Measurements from ENCODE around the gene IL1RAPL2. TPM values are rescaled to one million over a fixed set of nuclear protein-coding genes. Genes with fewer than 3 reads are reported as not detected.
"Not testable (repeated sequence)": the region's sequence is repeated elsewhere in the genome, so short reads cannot be mapped to it uniquely, and the experiment has no call there.

IL1RAPL2 gene
- total RNA-seq, 1 experiment from 2014 or later: 0.63 TPM

DNA sequence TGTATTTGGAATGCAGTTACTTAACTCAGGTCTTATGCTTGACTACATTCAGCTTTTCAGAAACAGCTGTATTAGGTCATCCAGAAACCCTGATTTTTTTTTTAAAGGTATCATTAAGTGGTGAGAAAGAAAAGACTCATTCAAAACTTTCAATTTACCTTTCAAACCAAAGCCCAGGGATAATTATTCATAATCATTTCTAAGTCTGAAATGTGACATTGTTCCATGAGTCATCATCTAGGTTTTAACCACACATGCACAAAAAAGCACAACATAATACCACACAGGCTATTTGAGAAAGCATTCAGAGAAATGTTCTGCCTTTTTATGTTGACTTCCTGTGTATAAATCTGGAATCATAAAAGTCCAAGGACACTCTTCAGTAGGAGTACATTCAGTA is 288.2 kb downstream of the IL1RAPL2 start:
- DNase-seq (ENCODE audit: low read depth): peak; percentile 86

DNA sequence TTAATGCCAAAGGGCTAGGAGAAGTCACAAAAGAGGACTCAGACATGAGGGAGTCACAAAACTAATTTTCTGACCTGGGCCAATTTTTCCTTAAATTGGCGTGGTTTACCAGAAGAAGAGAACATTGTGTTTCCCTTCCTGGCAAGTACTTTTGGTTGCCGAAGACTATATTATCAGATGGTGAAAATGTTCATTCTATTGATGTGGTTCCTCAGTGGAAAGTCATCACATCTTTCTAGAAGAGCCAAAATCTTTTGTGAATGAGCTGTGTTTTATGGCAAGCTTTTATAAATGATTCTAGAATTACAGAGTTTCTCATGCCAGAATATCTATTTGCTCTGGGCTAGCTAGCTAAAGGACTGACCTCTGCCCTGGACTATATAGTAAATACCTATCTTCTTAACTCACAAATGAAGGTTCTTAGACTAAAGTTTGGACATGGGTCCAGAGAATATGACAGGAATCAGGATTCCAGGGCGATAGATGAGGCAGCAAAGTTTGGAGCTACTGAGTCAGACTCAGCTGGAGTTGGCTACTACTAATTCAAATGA is 288.9 kb downstream of the IL1RAPL2 start:
- DNase-seq (ENCODE audit: low read depth): peak; percentile 42

DNA sequence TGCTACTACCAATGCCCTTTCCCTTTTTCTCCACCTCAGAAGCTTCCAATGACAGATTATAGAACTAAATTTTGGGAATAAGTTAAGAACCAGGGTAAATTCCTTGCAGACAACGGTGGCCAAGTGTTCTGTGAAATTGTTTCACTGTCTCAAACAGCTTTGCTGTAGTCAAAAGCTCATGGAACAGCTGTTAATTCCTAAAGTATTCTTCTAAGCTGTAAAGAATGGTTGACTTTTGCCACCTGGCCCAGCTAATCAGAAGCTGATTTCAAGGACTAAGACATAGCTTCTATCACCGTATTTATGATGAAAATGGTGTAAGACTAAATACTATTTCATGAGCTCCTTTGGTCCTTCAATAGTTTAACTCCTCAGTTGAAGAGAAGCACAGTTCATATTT is 297.5 kb downstream of the IL1RAPL2 start:
- peak; percentile 65 for DNase-seq (ENCODE audit: low read depth)

DNA sequence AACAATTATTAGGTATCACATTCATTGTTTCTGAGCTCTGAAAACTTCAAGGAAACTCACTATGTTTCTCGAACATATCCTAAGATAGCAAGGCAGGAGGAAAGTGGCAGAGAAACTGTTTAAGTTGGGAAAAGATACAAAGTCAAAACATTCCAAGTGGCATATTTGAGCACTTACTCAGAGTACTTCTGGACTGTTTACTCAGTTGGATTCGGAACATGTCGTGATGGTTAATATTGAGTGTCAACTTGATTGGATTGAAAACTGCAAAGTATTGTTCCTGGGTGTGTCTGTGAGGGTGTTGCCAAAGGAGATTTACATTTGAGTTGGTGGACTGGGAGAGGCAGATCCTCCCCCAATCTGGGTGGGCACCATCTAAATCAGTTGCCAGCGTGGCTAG is 298.3 kb downstream of the IL1RAPL2 start:
- DNase-seq (ENCODE audit: low read depth): peak; percentile 83

DNA sequence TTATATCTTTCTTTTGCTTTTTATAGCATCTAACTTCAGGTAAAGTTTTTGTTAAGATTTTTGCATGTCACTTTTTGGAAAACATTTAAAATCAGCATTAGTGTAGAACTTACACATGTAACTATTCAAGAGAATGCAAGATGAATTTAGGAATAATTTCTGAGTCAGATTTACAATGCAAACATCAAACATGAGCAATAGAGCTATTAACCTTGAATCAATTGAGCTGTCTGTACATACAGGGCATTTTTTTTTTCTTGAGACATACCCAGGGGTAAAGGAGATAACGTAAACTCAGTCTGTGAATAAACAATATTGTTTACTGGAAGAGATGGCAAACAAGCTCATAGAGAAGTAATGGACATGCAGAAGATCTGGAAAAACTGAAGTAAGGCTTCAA is 311.5 kb downstream of the IL1RAPL2 start:
- no peak for DNase-seq (ENCODE audit: low read depth)

DNA sequence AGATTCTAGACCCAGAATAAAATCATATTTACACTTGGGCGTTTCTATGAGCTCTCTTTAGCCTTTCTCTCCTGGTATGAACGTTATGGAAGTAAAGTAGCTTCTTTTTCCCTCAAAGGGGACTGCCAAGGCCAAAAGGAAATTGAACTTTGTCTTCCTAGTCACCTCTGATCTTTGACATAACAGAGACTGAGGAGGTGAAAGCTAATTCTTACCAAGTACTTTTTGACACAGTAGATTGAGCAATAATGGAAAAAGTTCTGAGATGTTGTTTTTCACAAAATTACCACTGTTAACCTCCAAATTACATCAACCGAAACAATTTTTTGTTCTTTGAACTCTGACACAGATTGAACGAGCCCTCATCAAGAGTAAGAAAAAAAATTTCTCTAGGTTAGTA is 336.1 kb downstream of the IL1RAPL2 start:
- DNase-seq (ENCODE audit: low read depth): no peak

DNA sequence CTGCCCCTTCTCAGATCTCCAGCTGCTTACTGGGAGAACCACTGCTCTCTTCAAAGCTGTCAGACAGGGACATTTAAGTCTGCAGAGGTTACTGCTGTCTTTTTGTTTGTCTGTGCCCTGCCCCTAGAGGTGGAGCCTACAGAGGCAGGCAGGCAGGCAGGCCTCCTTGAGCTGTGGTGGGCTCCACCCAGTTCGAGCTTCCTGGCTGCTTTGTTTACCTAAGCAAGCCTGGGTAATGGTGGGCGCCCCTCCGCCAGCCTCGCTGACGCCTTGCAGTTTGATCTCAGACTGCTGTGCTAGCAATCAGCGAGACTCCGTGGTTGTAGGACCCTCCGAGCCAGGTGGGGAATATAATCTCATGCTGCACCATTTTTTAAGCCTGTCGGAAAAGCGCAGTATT is 343.7 kb downstream of the IL1RAPL2 start:
- not testable (repeated sequence) for DNase-seq (ENCODE audit: low read depth)

DNA sequence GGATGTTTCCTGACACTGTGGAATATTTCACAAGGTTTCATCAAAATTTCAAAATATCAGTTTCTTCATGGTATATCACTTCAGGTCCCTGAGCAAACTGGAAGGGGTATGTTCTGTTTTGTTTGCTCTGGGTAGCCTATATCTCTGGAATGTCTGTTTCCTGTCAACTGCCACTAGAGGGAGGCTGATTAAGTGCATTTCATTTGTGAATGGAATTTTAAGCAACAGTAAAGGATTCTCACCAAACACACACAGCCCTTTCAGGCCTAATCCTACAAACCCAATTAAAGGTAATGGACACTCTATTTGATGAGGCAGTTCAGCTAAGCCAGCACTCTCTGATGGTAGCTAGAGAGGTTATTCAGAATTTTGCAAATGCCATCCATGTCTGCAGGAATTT is 347.3 kb downstream of the IL1RAPL2 start:
- peak; percentile 25 for DNase-seq (ENCODE audit: low read depth)

DNA sequence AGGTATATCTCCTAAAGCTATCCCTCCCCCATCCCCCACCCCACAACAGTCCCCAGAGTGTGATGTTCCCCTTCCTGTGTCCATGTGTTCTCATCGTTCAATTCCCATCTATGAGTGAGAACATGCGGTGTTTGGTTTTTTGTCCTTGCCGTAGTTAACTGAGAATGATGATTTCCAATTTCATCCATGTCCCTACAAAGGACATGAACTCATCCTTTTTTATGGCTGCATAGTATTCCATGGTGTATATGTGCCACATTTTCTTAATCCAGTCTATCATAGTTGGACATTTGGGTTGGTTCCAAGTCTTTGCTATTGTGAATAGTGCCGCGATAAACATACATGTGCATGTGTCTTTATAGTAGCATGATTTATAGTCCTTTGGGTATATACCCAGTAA is 348.7 kb downstream of the IL1RAPL2 start:
- DNase-seq (ENCODE audit: low read depth): not testable (repeated sequence)

DNA sequence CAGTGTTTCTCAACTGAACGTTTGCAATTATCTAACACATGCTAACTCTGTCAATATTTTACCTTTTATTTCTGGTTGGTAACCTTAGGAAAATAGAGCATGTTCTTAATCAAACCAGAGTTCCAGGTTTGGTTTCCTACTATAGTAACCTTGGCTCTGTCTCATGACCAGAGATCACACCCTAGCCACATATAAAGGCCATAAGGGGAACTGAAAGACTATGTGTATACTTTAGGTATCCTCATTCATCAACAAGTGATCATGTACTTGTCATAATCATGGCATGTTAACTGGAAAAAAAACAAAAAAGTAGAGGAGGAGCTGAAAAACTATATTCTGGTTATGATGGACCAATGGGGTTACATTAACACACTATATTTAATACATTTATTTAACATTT is 352.1 kb downstream of the IL1RAPL2 start:
- no peak for DNase-seq (ENCODE audit: low read depth)

DNA sequence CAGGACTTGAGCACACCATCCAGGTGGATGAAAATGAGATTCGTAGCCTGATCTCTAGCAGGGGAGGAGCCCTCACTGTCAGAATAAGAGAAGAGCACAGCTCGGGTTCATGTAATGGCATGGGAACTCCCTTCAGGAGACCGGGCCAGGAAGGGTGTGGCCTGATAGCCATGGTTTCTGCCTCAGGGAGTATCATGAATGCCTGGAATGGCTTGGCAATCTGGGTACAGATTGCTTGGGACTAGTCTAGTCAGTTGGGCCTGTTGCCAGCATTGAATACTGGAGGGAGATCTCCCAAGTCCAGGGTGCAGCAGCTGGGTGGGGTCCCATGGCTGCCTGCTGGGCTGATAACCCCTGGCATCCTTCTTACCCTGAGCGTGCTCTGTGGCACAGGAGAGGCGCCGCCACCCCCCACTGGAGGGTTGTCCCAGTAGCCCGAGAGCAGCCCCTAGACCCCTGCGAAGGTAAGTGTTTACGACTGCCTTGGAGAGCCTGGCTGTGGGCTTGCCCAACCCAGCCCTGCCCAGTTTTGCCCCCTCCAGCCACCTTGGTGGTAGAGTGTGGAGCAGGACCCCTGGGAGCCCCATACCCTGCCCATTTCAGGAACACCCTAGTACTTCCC is 355.7 kb downstream of the IL1RAPL2 start:
- DNase-seq (ENCODE audit: low read depth): no peak

DNA sequence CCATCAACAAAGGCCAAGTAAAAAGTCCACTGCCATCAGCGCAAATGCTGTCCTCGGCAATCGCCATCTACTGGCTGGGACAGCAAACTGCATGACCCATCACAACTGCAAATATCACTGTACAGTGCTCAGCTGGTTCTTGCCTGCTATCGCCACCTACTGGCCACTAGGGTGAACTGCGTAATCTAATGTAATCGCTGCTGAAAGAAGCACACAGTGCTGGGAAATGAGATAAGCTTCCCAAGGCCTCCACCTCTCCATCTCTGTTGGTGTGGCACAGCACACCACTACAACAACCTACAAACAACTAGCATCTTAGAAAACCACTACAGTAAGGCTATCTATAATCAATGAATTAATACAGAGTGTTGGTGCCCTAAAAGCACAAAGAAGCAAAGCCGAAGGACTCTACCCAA is 356.2 kb downstream of the IL1RAPL2 start:
- peak; percentile 71 for DNase-seq (ENCODE audit: low read depth)

DNA sequence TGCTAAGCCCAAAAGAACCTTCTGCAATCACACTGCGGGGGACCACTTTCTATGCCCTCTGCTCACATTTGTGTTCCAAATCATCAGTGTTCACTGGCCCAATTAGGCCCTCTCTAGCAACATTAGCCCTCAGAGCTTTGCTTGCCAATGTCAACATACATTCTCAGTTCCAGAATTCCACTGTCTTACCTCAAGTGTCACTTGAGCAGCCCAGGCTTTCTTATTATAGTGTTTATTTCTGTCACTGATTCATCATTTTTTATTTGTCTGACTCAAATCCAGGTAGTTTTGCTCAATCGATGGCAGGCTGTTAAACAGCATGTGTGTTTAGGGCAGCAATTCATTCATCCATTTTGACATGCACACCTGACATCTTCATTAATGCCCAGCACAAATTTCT is 363.3 kb downstream of the IL1RAPL2 start:
- no peak for DNase-seq (ENCODE audit: low read depth)

DNA sequence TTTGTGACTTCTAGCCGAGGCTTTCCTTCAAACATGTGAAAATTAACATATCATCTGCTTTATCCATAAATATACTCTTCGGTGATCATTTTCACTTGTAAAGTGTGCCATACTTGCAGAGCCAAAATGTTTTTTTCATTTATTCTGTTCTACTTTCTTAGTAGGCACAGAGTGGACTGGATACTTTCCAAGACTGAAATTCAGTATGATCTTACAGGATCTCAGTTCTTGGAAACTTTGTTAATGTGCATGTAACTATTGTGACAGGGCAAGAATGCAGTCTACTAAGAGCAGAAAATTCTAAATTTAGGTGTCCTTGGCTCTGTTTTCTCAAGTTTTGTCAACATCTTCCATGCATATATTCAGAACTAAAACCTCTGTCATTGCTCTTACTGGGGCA is 369.6 kb downstream of the IL1RAPL2 start:
- no peak for DNase-seq (ENCODE audit: low read depth)

DNA sequence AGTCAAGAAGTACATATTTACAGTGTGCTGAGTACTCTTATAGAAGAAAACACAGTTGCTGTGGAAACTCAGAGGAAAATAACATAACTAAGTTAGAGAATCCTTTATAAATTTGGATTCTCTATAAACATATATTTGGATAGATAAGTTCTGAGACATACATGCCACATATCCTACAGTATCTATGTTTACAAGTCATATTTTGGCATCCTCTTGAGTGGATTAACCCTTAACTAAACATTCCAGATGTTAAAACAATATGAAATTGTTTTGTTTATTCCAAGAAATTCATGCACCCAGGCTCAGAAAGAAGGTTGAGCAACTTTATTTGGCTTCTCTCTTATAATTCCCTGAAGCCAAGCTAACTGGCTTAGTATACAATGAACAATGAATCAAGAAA is 387.3 kb downstream of the IL1RAPL2 start:
- DNase-seq (ENCODE audit: low read depth): no peak

DNA sequence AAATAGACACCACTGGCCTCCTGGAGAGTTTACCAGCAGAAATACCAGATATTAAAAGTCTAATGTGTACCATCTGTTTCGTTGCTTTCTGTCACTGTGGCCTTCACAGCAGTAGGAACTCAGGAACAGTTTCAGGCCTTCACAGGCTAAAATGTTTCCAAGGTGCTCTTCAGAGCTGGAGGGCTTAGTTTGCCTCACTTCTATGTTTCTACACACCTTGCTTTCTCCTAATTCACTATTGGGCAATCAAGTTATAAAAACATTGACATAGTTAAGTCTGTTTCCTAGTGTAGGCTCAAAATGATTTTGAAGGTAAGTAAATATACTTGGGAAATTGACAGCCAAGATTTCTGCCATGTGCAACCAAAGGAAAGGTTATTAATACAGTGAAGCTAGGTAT is 395.9 kb downstream of the IL1RAPL2 start:
- DNase-seq (ENCODE audit: low read depth): no peak

DNA sequence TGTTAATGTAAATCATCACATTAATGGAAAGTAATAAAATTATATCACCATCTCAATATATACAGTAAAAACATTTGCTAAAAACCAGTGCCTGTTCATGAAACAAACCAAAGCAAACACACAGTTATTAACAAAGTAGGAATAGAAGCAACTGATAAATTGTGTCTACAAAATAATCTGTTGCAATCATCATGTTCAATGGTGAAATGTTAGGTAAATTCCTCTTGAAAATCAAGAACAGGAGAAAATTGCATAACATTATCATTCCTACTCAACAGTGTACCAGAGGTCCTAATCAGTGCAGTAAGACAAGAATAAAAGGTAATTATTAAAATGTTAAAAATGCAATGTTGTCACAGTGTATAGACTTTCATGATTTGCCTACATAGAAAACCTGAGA is 402.2 kb downstream of the IL1RAPL2 start:
- DNase-seq (ENCODE audit: low read depth): no peak

DNA sequence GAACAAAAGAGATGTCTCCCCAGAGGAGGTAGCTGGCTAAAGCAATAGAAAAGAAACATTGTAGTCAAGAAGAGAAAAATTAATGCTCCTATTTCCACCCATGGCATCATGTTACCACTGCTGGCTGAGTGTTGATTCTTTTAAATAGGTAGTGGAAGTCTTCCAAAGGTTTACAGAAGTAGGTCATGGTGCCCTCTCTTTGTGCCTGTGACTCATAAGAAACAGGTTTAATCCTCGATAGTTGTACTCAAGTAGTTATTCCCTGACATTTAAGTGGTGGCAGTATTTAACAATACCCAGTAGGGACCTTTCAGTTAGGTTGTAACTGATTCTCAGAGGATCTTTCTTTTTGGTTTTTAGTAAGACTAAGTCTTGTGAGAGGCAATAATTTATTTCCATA is 406.7 kb downstream of the IL1RAPL2 start:
- DNase-seq (ENCODE audit: low read depth): peak; percentile 20

DNA sequence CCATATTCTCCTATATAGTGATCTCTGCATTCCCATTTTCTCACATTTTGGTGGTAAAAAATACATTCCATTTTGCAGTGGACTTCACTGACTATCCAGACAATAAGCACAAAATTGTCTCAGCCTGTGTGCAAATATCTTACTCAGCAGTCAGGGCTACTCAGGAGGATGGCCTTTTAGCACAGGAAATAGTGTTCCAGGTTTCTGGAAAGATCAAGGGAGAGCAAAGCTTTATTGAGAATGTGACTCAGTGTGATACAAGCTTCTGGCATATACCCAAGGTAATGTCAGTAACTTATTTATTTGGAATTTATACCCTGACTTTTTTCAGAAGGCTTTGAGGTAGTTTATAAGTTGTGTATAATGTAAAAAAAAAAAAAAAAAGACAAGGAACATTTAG is 421.1 kb downstream of the IL1RAPL2 start:
- peak; percentile 39 for DNase-seq (ENCODE audit: low read depth)

DNA sequence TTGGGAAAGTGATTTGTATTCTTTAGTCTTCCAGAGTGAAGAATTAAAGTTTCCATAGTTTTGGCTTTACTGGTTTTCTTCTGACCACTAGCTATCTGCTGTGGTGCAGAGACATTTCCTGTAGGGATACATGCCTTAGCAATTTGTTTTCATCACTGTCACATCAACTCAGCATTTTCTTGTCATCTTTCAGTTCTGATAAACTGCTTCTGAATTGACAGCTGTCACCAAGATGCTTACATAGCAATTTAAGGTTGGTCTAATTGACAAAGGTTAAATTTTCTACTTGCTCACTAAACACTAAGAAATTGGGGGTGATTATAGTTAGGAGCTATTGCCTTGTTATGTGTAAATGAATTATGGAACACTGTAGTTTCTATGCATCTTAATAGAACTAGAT is 422.0 kb downstream of the IL1RAPL2 start:
- DNase-seq (ENCODE audit: low read depth): no peak

DNA sequence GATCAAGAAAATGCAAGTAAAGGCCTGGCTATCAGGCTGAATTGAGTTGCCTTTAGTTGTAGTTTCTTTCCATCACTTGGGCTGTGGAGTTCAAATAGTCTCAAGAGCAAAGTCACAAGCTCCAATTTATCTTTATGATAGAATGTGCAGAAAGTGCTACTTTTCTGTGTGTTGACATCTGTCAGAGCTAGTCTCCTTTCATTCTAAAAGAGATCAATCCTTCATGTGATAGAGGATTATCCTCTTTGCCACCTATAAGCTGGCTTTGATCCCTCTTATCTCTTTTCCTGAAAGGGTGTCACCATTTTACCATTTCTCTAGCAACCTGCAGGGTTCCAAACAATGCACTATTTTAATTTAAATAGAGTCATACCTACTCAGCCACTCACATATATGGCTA is 429.5 kb downstream of the IL1RAPL2 start:
- no peak for DNase-seq (ENCODE audit: low read depth)

DNA sequence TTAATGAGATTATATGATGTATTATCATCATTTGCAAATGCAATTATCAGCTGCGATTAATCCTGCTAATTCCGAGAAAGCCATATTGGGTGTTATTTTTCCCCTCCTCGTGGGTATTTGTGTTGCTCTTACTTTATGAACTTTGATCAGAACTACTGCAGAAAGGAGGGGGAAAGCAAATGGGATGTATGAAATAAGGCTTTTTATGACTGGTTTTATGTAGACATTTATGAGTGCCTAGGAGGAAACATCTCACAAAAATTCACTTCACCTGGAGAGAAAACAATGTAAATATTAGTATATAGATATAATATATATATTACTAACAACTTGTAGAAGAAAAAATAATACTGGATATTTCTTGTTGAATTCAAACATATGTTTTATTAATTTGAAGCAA is 440.1 kb downstream of the IL1RAPL2 start:
- DNase-seq (ENCODE audit: low read depth): no peak

DNA sequence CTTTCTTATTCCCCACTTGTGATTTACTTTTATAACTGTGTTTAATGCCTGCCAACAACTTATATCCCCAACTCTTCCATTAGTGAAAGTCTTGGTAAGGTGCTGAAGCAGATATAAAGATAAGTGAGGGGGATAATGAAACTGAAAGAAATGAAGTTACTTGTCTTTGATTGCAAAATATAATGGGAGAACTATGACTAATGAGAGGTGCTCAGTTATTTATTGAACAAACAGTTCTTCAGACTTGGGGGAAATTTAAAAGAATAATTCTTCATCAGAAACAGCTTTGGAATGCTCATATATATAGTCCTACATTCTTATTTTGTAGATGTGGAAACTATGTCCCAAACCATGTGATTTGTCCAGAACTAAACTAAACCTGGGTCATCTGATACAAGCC is 441.0 kb downstream of the IL1RAPL2 start:
- DNase-seq (ENCODE audit: low read depth): no peak

DNA sequence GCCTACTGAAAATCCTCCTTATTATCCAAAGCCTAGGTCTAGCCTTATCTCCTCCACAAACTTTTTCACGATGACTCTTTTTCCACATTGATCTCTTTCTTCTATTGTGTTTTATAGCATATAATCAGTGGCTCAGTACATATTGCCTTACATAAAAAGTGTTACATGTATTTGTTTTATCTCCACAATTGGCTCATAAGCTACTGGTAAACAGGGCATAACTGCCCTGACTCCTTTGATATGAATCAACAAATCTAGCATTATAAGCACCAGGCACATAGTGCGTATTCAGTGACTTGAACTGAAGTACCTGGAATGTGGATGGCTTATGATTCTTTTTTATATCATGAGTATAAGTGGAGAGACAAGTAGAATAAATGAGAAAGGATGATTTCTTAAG is 447.7 kb downstream of the IL1RAPL2 start:
- no peak for DNase-seq (ENCODE audit: low read depth)

Measured in LHCN-M2 (cell line).